Upper lobe of left lung (tissue), 6 donors: ENCODE results near the gene ZSCAN26. TPM values are rescaled to one million over a fixed set of nuclear protein-coding genes. Genes with fewer than 3 reads are reported as not detected.

Experiments
- ATAC-seq, 2 donors: fragments of 200-7000 bp; cut with Tn5 transposase; one replicate each; pipeline ENCODE4 v1.9.1; 2022; ENCODE audit warnings: mild to moderate bottlenecking in 2 of 2, moderate library complexity in 2 of 2; ENCODE audit not compliant: low FRiP score in 2 of 2
- DNase-seq, 2 donors: peaks; one replicate each; pipeline ENCODE4 v3.0.0-alpha.2; 2019 to 2020
- H3K27ac ChIP-seq, 4 donors: fragments of 200-600 bp; sonication (generic); one replicate each; pipeline ENCODE4 v1.5.1; 2016 to 2019
- H3K27me3 ChIP-seq, 4 donors: fragments of 200-600 bp; sonication (generic); one replicate each; pipeline ENCODE4 v1.5.1; 2017 to 2019
- H3K36me3 ChIP-seq, 4 donors: fragments of 200-600 bp; sonication (generic); one replicate each; pipeline ENCODE4 v1.5.1; 2016 to 2019
- H3K4me1 ChIP-seq, 4 donors: fragments of 200-600 bp; sonication (generic); one replicate each; pipeline ENCODE4 v1.5.1; 2018 to 2019
- H3K4me3 ChIP-seq, 4 donors: fragments of 200-600 bp; sonication (generic); one replicate each; pipeline ENCODE4 v1.5.1; 2017 to 2019; ENCODE audit warnings: mild to moderate bottlenecking in 2 of 4, moderate library complexity in 1 of 4
- H3K9me3 ChIP-seq, 4 donors: fragments of 200-600 bp; sonication (generic); one replicate each; pipeline ENCODE4 v1.5.1; 2018 to 2019
- EP300 ChIP-seq, 4 donors: sonication (generic); formaldehyde crosslinking; IDR thresholded peaks; one replicate each; pipeline ENCODE4 v1.5.1; 2017; ENCODE audit warnings: antibody characterized with exemption in 4 of 4, control low read depth in 2 of 4
- POLR2A ChIP-seq, 4 donors: fragments of 450-650 bp; IDR thresholded peaks; one replicate each; pipeline ENCODE4 v1.5.1; 2016 to 2017; ENCODE audit warnings: antibody characterized with exemption in 4 of 4, mild to moderate bottlenecking in 2 of 4
- POLR2AphosphoS5 ChIP-seq, 2 donors: sonication (generic); formaldehyde crosslinking; IDR thresholded peaks; one replicate each; pipeline ENCODE4 v1.5.1; 2017; ENCODE audit warnings: antibody characterized with exemption in 2 of 2
- WGBS, 2 donors: methylation state at CpG; one replicate each; pipeline ENCODE4 v1.1.5; 2017 to 2018; 5-methylcytosine and 5-hydroxymethylcytosine counted together
- total RNA-seq, 6 donors: library from RNA; depleted of rRNA in 4 of 6; stranded (reverse); fragments of >200 nt in 4 of 6; gene quantifications; one replicate each; pipeline versions ENCODE4 v1.1.0 to v1.2.1, GENCODE V29; 2016 to 2021
- TF ChIP-seq, protein P1 (sequence below), 6 experiments: fragments of 450-650 bp in 4 of 6; fragments of 200-600 bp in 2 of 6; sonication (generic) in 2 of 6; IDR thresholded peaks; one replicate each; pipeline ENCODE4 v1.5.1; 2016 to 2019; ENCODE audit warnings: antibody characterized with exemption in 6 of 6
- donor health status: DM: no; HTN: no; CAD: no; lungs with moderate emphysema.
- donor health status: DM: no; HTN: yes; CAD: no; lungs with severe emphysema.

The ZSCAN26 gene
- total RNA-seq: 10 to 100 TPM in 3 of 6 donors, 1 to 10 TPM in 3; 9.1 to 24.1 (median 11.4) TPM

- Histone ChIP-seq H3K36me3 (peaks cover 0 to 5% (median 4%) of the 10 kb centered on the region in 4 donors), H3K27me3 (no peaks in the 10 kb centered on the region), H3K4me3 (peak within 1 kb of the TSS; percentile 52 to 79 (median 75)), H3K9me3 (no peaks in the 10 kb centered on the region), H3K4me1 (peaks cover 6 to 26% (median 14%) of the 10 kb centered on the region in 4 donors), H3K27ac (peak within 1 kb of the TSS; percentile 63 to 86 (median 83))
- peak; percentile 95 to 98 for ATAC-seq
- 2% methylated on average over 20 to 32 of the region's 32 CpGs for WGBS, 2 donors
- peak in 3 of 4 donors; percentile 36 to 71 (median 57) for TF ChIP-seq POLR2A (IDR thresholded peaks at IDR 0.05)
- TF ChIP-seq, protein P1, sequence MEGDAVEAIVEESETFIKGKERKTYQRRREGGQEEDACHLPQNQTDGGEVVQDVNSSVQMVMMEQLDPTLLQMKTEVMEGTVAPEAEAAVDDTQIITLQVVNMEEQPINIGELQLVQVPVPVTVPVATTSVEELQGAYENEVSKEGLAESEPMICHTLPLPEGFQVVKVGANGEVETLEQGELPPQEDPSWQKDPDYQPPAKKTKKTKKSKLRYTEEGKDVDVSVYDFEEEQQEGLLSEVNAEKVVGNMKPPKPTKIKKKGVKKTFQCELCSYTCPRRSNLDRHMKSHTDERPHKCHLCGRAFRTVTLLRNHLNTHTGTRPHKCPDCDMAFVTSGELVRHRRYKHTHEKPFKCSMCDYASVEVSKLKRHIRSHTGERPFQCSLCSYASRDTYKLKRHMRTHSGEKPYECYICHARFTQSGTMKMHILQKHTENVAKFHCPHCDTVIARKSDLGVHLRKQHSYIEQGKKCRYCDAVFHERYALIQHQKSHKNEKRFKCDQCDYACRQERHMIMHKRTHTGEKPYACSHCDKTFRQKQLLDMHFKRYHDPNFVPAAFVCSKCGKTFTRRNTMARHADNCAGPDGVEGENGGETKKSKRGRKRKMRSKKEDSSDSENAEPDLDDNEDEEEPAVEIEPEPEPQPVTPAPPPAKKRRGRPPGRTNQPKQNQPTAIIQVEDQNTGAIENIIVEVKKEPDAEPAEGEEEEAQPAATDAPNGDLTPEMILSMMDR (IDR thresholded peaks at IDR 0.05): peak in 1 of 6 experiments; percentile 8
- TF ChIP-seq EP300 (IDR thresholded peaks at IDR 0.05): no peak
- peak; percentile 56 to 75 for TF ChIP-seq POLR2AphosphoS5 (IDR thresholded peaks at IDR 0.05)
- DNase-seq: peak; percentile 74 to 91
Observed at GRCh38 chr6:28266962-28267694, at the start of gene ZSCAN26. ZSCAN26 (plus strand) TSS chr6:28267143; CDS start chr6:28271920, 4,777 bp downstream.

- 88 to 89% methylated on average over 12 of the region's 12 CpGs for WGBS, 2 donors
- TF ChIP-seq EP300 (IDR thresholded peaks at IDR 0.05) (no peak), POLR2A (IDR thresholded peaks at IDR 0.05) (no peak), POLR2AphosphoS5 (IDR thresholded peaks at IDR 0.05) (no peak)
- TF ChIP-seq, protein P1 (IDR thresholded peaks at IDR 0.05): no peak
- DNase-seq: peak in 1 of 2 donors; percentile 34
- ATAC-seq: no peak
- H3K4me1 ChIP-seq: peaks cover 7 to 17% (median 10%) of the 10 kb centered on the region in 4 donors
- H3K27ac ChIP-seq: no peak overlapping the region
- peak overlapping the region in 2 of 4 donors; percentile 66 to 72 for H3K4me3 ChIP-seq
- peaks cover 0 to 2% (median 0%) of the 10 kb centered on the region in 4 donors for H3K27me3 ChIP-seq
- H3K36me3 ChIP-seq: no peaks in the 10 kb centered on the region
- H3K9me3 ChIP-seq: no peaks in the 10 kb centered on the region
Observed at GRCh38 chr6:28217890-28218289, 49.1 kb upstream of the ZSCAN26 start.

DNA sequence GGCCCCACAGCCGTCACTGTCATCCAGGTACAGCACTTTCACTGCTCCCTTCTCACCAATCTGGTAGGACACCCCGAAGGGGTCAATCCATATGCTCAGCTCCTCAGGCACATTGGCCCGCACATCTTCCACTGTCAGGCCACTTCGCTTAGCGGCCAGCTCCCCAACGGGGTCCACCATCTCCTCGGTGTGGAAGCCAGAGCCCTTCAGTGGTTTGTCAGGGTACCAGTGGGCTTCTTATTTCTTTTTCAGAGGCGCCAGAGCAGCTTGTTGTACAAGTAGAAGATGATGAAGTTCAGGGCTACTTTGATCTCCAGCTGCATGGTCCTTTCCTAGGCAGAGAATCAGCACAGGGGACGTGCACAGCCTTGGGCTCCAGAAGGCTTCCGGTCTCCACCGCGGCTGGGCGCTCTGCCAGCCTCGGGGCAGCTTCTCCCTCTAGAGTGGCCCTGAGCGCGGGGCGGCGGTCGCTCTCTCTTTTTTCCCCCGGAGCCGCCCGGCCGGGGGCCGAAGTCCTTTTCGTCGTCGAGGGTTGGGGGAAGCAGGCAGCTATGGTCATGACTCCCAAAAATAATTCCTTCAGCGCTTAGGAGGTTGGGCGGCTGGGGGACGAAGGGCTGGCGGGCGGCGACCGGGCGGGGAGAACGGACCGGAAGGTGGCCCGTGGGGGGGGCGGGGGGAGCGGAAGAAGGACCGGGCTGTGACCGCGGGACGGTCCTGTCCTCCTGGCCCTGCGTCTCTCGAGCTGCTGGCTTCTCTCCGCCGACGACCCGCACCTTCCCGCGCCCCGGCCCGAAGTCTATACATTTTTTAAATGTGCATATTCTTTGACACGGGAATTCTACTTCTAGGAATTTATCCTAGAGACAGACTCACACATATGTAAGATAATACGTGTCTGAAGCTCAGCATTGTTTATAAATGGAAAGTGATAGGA is 48.4 kb upstream of the ZSCAN26 start:
- TF ChIP-seq, protein P1 (IDR thresholded peaks at IDR 0.05): no peak
- peak in 1 of 4 donors; percentile 42 for TF ChIP-seq POLR2A (IDR thresholded peaks at IDR 0.05)
- H3K27ac ChIP-seq: peak overlapping the region; percentile 72 to 87 (median 82)
- peaks cover 0 to 2% (median 0%) of the 10 kb centered on the region in 4 donors for H3K27me3 ChIP-seq
- peak; percentile 81 to 95 for DNase-seq
- ATAC-seq: peak; percentile 75 to 95
- H3K9me3 ChIP-seq: no peaks in the 10 kb centered on the region
- WGBS, 2 donors: 7 to 10% methylated on average over 19 to 52 of the region's 56 CpGs
- peaks cover 7 to 15% (median 8%) of the 10 kb centered on the region in 4 donors for H3K4me1 ChIP-seq
- H3K36me3 ChIP-seq: no peaks in the 10 kb centered on the region
- H3K4me3 ChIP-seq: peak overlapping the region; percentile 63 to 72 (median 65)

DNA sequence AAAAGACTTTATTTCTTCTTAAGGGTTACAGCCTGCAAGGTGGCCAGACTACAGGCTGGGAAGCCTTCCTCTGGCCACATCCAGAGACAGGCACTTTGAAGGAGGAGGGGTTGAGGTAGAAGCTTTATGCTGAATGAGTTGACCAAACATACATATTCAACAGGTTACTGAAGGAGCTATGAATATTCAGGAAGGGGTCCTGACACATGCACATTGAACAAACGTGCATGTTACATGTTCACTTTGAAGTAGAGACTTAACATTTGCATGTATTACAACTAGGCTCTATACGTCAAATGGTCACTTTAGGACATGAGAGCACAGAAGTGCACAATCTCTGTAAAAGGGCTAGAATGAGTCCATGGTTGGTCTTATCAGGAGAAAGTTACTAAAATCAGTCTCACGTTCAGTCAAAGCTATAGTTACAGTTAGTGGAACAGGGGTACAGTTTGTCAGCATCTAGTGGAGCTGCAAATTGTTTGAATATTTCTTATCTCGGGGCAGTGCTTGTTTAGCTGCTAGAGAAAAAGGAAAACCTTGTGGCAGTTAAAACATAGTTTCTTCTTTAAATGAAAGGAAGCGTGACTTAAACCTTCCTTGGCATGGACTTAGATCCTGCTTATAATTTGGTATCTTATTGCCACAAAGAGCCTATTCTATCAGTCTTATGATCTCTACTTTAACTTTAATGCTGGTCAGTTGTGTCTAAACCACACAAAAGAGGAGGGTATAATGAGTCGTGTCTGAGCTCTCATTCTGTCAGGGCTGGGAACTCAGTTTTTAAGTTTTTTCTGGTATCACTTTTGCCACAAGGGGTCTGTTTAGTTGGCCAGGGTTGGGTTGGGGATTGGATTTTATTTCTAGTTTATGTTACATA is 46.4 kb upstream of the ZSCAN26 start:
- no peaks in the 10 kb centered on the region for H3K36me3 ChIP-seq
- TF ChIP-seq POLR2AphosphoS5 (IDR thresholded peaks at IDR 0.05) (no peak), POLR2A (IDR thresholded peaks at IDR 0.05) (no peak), EP300 (IDR thresholded peaks at IDR 0.05) (no peak)
- TF ChIP-seq, protein P1 (IDR thresholded peaks at IDR 0.05): no peak
- peaks cover 7 to 19% (median 10%) of the 10 kb centered on the region in 4 donors for H3K4me1 ChIP-seq
- H3K27ac ChIP-seq: no peak overlapping the region
- no peaks in the 10 kb centered on the region for H3K27me3 ChIP-seq
- H3K4me3 ChIP-seq: no peak overlapping the region
- DNase-seq (no peak), ATAC-seq (no peak)
- 40 to 41% methylated on average over 6 of the region's 6 CpGs for WGBS, 2 donors
- no peaks in the 10 kb centered on the region for H3K9me3 ChIP-seq
